HepG2 (cell line): Measurements from ENCODE around the gene HOXC5. TPM values are rescaled to one million over a fixed set of nuclear protein-coding genes. Genes with fewer than 3 reads are reported as not detected.

ENCODE experiments used
- ASH2L ChIP-seq: fragments of 300-600, 200-600 bp; sonication (generic); IDR thresholded peaks from 2 replicates; pipeline ENCODE4 v1.7.0; 2017; ENCODE audit warnings: low read depth, mild to moderate bottlenecking, moderate library complexity, mixed read lengths, low read length; ENCODE audit not compliant: insufficient read length
- ATF2 ChIP-seq: sonication (generic); formaldehyde crosslinking; IDR thresholded peaks from 2 replicates; pipeline ENCODE4 v1.4.0; 2020; ENCODE audit warnings: missing genetic modification reagents
- BRCA1 ChIP-seq: sonication (generic); formaldehyde crosslinking; IDR thresholded peaks from 2 replicates; pipeline ENCODE4 v1.4.0; 2020; ENCODE audit warnings: missing genetic modification reagents
- CREB1 ChIP-seq, 2 experiments: fragments of 450-650 bp in 1 of 2; IDR thresholded peaks; 2 replicates each; pipeline ENCODE4 v1.6.1; 2016 to 2017; ENCODE audit warnings: control low read depth in 1 of 2, mild to moderate bottlenecking in 1 of 2, missing compliant biosample characterization in 1 of 2, missing genetic modification characterization in 1 of 2
- CREM ChIP-seq, 2 experiments: sonication (generic) in 1 of 2; formaldehyde crosslinking in 1 of 2; IDR thresholded peaks; 2 replicates each; pipeline versions ENCODE4 v1.4.0 to v1.6.1; 2016 to 2020; ENCODE audit warnings: antibody characterized with exemption in 1 of 2, mild to moderate bottlenecking in 1 of 2, missing genetic modification reagents in 1 of 2
- CTCF ChIP-seq: sonication (generic); formaldehyde crosslinking; IDR thresholded peaks from 2 replicates; pipeline ENCODE4 v1.5.0; 2020; ENCODE audit warnings: mild to moderate bottlenecking, missing genetic modification reagents, moderate library complexity
- GATAD1 ChIP-seq: IDR thresholded peaks from 2 replicates; pipeline ENCODE4 v1.6.1; 2016; ENCODE audit warnings: missing genetic modification reagents, missing compliant biosample characterization
- JUND ChIP-seq: sonication (generic); formaldehyde crosslinking; IDR thresholded peaks from 2 replicates; pipeline ENCODE4 v1.8.0; 2022; ENCODE audit warnings: mild to moderate bottlenecking, missing genetic modification reagents
- KDM1A ChIP-seq: IDR thresholded peaks from 2 replicates; pipeline ENCODE4 v1.6.1; 2016; ENCODE audit warnings: missing compliant biosample characterization
- KDM3A ChIP-seq: IDR thresholded peaks from 2 replicates; pipeline ENCODE4 v1.6.1; 2018; ENCODE audit warnings: low read depth, missing compliant biosample characterization
- NR2C2 ChIP-seq: sonication (generic); formaldehyde crosslinking; IDR thresholded peaks from 2 replicates; pipeline ENCODE4 v1.4.0; 2020; ENCODE audit warnings: missing genetic modification reagents, mild to moderate bottlenecking, moderate library complexity, borderline replicate concordance
- PCBP1 ChIP-seq: fragments of 200-400 bp; formaldehyde crosslinking; IDR thresholded peaks from 2 replicates; pipeline ENCODE4 v1.6.1; 2017; ENCODE audit warnings: mild to moderate bottlenecking, low read depth, low read length, borderline replicate concordance
- SNRNP70 ChIP-seq: fragments of 200-400 bp; formaldehyde crosslinking; IDR thresholded peaks from 2 replicates; pipeline ENCODE4 v1.6.1; 2017; ENCODE audit warnings: mild to moderate bottlenecking, low read depth, low read length, moderate library complexity
- SRSF9 ChIP-seq: fragments of 200-400 bp; formaldehyde crosslinking; IDR thresholded peaks from 2 replicates; pipeline ENCODE4 v1.6.1; 2018; ENCODE audit warnings: borderline replicate concordance, mild to moderate bottlenecking, low read depth, low read length; ENCODE audit not compliant: insufficient read depth, poor library complexity, severe bottlenecking
- TP53 ChIP-seq: sonication (generic); formaldehyde crosslinking; conservative IDR thresholded peaks from 2 replicates; pipeline ENCODE4 v1.4.0; 2020; ENCODE audit warnings: missing genetic modification reagents
- ZBTB7B ChIP-seq: sonication (generic); formaldehyde crosslinking; IDR thresholded peaks from 2 replicates; pipeline ENCODE4 v1.4.0; 2020; ENCODE audit warnings: missing genetic modification reagents
- ZFYVE20 ChIP-seq: sonication (generic); formaldehyde crosslinking; IDR thresholded peaks from 2 replicates; pipeline ENCODE4 v1.8.0; 2023; ENCODE audit warnings: low read depth, mild to moderate bottlenecking, moderate library complexity, missing genetic modification reagents, borderline replicate concordance
- ZNF468 ChIP-seq: sonication (generic); formaldehyde crosslinking; IDR thresholded peaks from 2 replicates; pipeline ENCODE4 v1.8.0; 2022; ENCODE audit warnings: mild to moderate bottlenecking, moderate library complexity, missing genetic modification reagents
- ZNF740 ChIP-seq: sonication (generic); formaldehyde crosslinking; IDR thresholded peaks from 2 replicates; pipeline ENCODE4 v1.4.0; 2020; ENCODE audit warnings: missing genetic modification reagents
- polyA plus RNA-seq, 8 experiments: library from polyadenylated mRNA; depleted of rRNA in 3 of 8; stranded (reverse) in 7 of 8; unstranded in 1 of 8; fragments of >200 nt; fragmentation: Illumina TruSeq in 4 of 8; extraction: Trizol in 4 of 8; gene quantifications; 2 replicates each; pipeline versions ENCODE4 v1.2.1 to v1.2.3, GENCODE V29; 2011 to 2016; ENCODE audit warnings: low read depth in 4 of 8, missing spikeins in 1 of 8, mixed read lengths in 1 of 8; ENCODE audit not compliant: insufficient read depth in 1 of 8
- total RNA-seq, 5 experiments: library from RNA; depleted of rRNA; stranded (reverse); fragments of >200 nt; fragmentation: Illumina TruSeq; extraction: Trizol; gene quantifications; 2 replicates each; pipeline ENCODE4 v1.2.3, GENCODE V29; 2016; ENCODE audit warnings: low read depth in 1 of 5
- TF ChIP-seq, protein P1 (sequence below): sonication (generic); formaldehyde crosslinking; IDR thresholded peaks from 2 replicates; pipeline ENCODE4 v1.4.0; 2020; ENCODE audit warnings: missing genetic modification reagents
- TF ChIP-seq, protein P2 (sequence below): IDR thresholded peaks from 2 replicates; pipeline ENCODE4 v1.6.1; 2016; ENCODE audit warnings: low read depth, control low read depth

The HOXC5 gene
- total and polyA plus RNA-seq, 2 of the 13 experiments (the other 11 are each of a cell fraction or from before 2014, with no cell fraction given): not detected

GRCh38 chr12:53984901-53985691, 47.8 kb upstream of the HOXC5 start, which contains the start of gene HOXC10 (continued):
- TF ChIP-seq CREM (IDR thresholded peaks at IDR 0.05) (peak; percentile 76), CREM (CRISPR knock-in tag; IDR thresholded peaks at IDR 0.05) (no peak), NR2C2 (CRISPR knock-in tag) (peak; percentile 74; the same call in 1 of the 2 replicates), ZNF740 (CRISPR knock-in tag) (0 out of 2 replicates have a peak, but pooled peaks have one; percentile 31), CTCF (CRISPR knock-in tag) (peak; percentile 80), SNRNP70 (no peak), TP53 (no peak), KDM3A (CRISPR knock-in tag) (0 out of 2 replicates have a peak, but pooled peaks have one; percentile 28), ZNF468 (no peak), GATAD1 (CRISPR knock-in tag) (0 out of 2 replicates have a peak, but pooled peaks have one; percentile 24), BRCA1 (CRISPR knock-in tag) (no peak), CREB1 (IDR thresholded peaks at IDR 0.05) (peak; percentile 97), CREB1 (CRISPR knock-in tag; IDR thresholded peaks at IDR 0.05) (peak; percentile 38; the same call in 1 of the 2 replicates), ASH2L (no peak), ZFYVE20 (no peak), PCBP1 (0 out of 2 replicates have a peak, but pooled peaks have one; percentile 39), SRSF9 (no peak), ZBTB7B (CRISPR knock-in tag) (no peak), JUND (CRISPR knock-in tag) (0 out of 2 replicates have a peak, but pooled peaks have one; percentile 57), KDM1A (no peak), ATF2 (CRISPR knock-in tag) (peak; percentile 60)
- TF ChIP-seq, protein P1, sequence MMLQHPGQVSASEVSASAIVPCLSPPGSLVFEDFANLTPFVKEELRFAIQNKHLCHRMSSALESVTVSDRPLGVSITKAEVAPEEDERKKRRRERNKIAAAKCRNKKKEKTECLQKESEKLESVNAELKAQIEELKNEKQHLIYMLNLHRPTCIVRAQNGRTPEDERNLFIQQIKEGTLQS (CRISPR knock-in tag): 0 out of 2 replicates have a peak, but pooled peaks have one; percentile 33
- TF ChIP-seq, protein P2, sequence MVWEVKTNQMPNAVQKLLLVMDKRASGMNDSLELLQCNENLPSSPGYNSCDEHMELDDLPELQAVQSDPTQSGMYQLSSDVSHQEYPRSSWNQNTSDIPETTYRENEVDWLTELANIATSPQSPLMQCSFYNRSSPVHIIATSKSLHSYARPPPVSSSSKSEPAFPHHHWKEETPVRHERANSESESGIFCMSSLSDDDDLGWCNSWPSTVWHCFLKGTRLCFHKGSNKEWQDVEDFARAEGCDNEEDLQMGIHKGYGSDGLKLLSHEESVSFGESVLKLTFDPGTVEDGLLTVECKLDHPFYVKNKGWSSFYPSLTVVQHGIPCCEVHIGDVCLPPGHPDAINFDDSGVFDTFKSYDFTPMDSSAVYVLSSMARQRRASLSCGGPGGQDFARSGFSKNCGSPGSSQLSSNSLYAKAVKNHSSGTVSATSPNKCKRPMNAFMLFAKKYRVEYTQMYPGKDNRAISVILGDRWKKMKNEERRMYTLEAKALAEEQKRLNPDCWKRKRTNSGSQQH (CRISPR knock-in tag): no peak
